ENCODE results near the gene KATNAL2.
"Not testable (repeated sequence)": the region's sequence is repeated elsewhere in the genome, so short reads cannot be mapped to it uniquely, and the experiment has no call there.

DNA sequence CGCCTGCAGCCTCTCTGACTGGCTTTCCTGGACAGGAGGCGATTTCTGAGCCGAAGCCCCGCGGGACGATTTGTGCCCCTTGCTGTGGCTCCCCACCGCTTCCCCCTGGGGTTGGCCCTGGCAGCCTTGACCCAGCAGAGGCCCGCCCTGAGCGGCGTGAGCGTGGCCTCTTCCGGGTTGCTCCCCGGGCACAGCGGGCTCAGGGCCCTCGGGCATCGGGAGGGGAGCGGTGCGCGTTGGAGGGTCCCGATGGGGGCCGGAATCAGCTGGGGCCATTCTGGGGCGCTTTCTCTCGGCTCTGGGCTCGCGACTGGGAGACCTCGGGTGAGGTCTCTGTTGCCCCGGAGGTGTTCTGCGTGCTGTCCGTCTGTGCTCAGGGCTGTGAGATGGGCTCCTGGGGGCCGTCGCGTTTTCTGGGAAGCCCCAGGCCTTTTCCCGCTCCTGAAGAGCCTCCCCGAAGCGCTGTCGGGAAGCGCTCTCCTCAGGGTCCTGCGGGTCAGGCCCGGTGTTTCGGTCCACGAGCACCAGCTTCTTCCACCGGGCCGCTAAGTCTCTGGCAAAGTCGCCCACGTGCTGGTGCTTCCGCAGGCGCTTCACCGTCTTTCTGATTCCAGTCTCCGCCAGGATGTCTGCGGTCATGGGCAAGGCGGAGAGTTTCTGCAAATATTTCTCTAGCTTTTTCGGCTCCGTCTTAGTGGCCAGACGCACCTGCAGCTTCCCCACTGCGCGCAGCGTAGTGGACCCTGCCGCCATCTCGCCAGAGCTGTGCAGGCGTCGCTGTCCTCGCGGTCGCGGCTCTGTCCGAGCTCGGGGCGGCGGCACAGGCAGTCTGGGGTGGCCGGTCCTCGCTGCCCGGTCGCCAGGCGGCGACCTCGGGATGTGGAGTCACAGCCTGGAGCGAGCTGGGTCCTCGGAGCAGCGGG is 46.5 kb downstream of the KATNAL2 start:
- TF ChIP-seq POLR2A (IDR thresholded peaks at IDR 0.05), result not testable (repeated sequence)
- TF ChIP-seq, protein P1, sequence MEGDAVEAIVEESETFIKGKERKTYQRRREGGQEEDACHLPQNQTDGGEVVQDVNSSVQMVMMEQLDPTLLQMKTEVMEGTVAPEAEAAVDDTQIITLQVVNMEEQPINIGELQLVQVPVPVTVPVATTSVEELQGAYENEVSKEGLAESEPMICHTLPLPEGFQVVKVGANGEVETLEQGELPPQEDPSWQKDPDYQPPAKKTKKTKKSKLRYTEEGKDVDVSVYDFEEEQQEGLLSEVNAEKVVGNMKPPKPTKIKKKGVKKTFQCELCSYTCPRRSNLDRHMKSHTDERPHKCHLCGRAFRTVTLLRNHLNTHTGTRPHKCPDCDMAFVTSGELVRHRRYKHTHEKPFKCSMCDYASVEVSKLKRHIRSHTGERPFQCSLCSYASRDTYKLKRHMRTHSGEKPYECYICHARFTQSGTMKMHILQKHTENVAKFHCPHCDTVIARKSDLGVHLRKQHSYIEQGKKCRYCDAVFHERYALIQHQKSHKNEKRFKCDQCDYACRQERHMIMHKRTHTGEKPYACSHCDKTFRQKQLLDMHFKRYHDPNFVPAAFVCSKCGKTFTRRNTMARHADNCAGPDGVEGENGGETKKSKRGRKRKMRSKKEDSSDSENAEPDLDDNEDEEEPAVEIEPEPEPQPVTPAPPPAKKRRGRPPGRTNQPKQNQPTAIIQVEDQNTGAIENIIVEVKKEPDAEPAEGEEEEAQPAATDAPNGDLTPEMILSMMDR (IDR thresholded peaks at IDR 0.05), result not testable (repeated sequence)

Measured in heart left ventricle (tissue), 13 donors.